Stimulated activated naive CD8-positive, alpha-beta T cell treated with anti-CD3 and anti-CD28 coated beads, Interleukin-15, Interleukin-2, amounts not matched to agents 100 ng/mL and 50 ng/mL, for 24 hours (primary cell): Measurements from ENCODE around the gene TTC34.

ENCODE experiments used
- H3K27ac Mint-ChIP-seq: one replicate; pipeline ENCODE4 v1.8.0; 2021; ENCODE audit warnings: mild to moderate bottlenecking, mixed read lengths
- H3K27me3 Mint-ChIP-seq: one replicate; pipeline ENCODE4 v1.8.0; 2021; ENCODE audit warnings: mixed read lengths
- H3K36me3 Mint-ChIP-seq: one replicate; pipeline ENCODE4 v1.8.0; 2021; ENCODE audit warnings: low read depth, mixed read lengths
- H3K4me1 Mint-ChIP-seq: one replicate; pipeline ENCODE4 v1.8.0; 2021; ENCODE audit warnings: low read depth, mixed read lengths
- H3K4me3 Mint-ChIP-seq: one replicate; pipeline ENCODE4 v1.8.0; 2021; ENCODE audit warnings: mild to moderate bottlenecking, mixed read lengths
- H3K9me3 Mint-ChIP-seq: one replicate; pipeline ENCODE4 v1.8.0; 2021; ENCODE audit warnings: mixed read lengths

The TTC34 gene

DNA sequence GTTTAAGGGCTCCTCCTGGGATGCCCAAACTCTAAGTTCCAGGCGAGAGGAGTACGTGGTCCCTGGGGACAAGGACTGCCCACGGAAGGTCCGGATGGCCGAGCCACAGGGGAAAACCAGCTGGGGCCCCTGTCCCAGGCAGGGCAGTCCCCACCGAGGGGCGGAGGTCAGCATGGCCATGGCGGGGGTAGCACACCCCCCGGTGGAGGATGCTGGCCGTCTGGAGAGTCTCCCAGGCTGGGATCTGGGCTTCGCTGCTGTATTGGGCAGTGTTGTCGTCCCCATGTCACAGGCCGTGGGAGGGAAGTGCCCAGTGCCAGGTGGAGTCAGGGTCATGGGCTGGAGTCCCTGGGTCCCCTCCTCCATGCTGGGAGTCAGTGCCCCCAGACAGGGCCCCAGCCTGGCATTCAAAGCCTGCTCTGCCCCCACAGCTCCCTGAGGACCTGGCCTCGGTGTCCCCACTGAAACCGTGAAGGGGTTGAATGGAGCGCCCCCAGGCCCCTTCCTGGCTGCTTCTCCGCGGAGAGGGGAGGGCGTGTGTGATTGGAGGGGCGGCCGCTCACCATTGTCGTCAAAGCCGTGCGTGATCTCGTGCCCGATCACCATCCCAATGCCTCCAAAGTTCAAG, 208.1 kb downstream of the TTC34 start:
- H3K27me3 Mint-ChIP-seq = no peaks in the 10 kb centered on the region
- no peaks in the 10 kb centered on the region for H3K9me3 Mint-ChIP-seq
- peaks cover 4% of the 10 kb centered on the region for H3K4me1 Mint-ChIP-seq
- H3K4me3 Mint-ChIP-seq = no peak overlapping the region
- H3K27ac Mint-ChIP-seq = no peak overlapping the region
- no peaks in the 10 kb centered on the region for H3K36me3 Mint-ChIP-seq

- Mint-ChIP-seq H3K27ac (no peak overlapping the region), H3K4me3 (no peak overlapping the region), H3K27me3 (no peaks in the 10 kb centered on the region), H3K9me3 (no peaks in the 10 kb centered on the region), H3K36me3 (no peaks in the 10 kb centered on the region), H3K4me1 (peaks cover 4% of the 10 kb centered on the region)
Observed at GRCh38 chr1:2592672-2593071, 208.8 kb downstream of the TTC34 start.

GRCh38 chr1:2591581-2592261, 209.8 kb downstream of the TTC34 start:
- no peaks in the 10 kb centered on the region for H3K36me3 Mint-ChIP-seq
- H3K27me3 Mint-ChIP-seq = no peaks in the 10 kb centered on the region
- H3K4me1 Mint-ChIP-seq = peaks cover 4% of the 10 kb centered on the region
- no peaks in the 10 kb centered on the region for H3K9me3 Mint-ChIP-seq
- H3K27ac Mint-ChIP-seq = no peak overlapping the region
- H3K4me3 Mint-ChIP-seq = no peak overlapping the region

DNA sequence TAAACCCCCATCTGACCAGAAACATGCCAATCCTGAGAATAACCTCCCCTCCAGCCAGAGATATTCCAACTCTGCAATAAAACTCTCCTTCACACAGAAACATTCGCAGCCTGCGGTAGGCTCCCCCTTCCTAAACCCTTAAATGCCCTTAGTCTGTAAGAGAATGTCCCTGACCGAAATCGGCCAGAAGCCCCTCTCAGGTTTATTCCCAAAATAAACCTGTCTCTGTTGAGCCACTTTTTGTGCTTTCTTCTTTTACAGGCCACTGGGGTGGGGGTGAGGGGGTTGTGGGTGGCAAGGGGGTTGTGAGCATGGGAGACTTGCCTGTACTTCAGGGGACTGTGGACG, 210.3 kb downstream of the TTC34 start:
- Mint-ChIP-seq H3K4me1 (peaks cover 4% of the 10 kb centered on the region), H3K9me3 (no peaks in the 10 kb centered on the region), H3K36me3 (no peaks in the 10 kb centered on the region), H3K27me3 (no peaks in the 10 kb centered on the region), H3K4me3 (no peak overlapping the region), H3K27ac (no peak overlapping the region)

GRCh38 chr1:2590233-2591141, 211.0 kb downstream of the TTC34 start:
- no peaks in the 10 kb centered on the region for H3K9me3 Mint-ChIP-seq
- H3K4me1 Mint-ChIP-seq = peaks cover 4% of the 10 kb centered on the region
- H3K36me3 Mint-ChIP-seq = no peaks in the 10 kb centered on the region
- H3K27ac Mint-ChIP-seq = no peak overlapping the region
- H3K27me3 Mint-ChIP-seq = no peaks in the 10 kb centered on the region
- no peak overlapping the region for H3K4me3 Mint-ChIP-seq

- H3K4me3 Mint-ChIP-seq = no peak overlapping the region
- H3K36me3 Mint-ChIP-seq = no peaks in the 10 kb centered on the region
- H3K4me1 Mint-ChIP-seq = peaks cover 12% of the 10 kb centered on the region
- H3K9me3 Mint-ChIP-seq = no peaks in the 10 kb centered on the region
- H3K27me3 Mint-ChIP-seq = no peaks in the 10 kb centered on the region
- no peak overlapping the region for H3K27ac Mint-ChIP-seq
Observed at GRCh38 chr1:2589431-2590232, 211.9 kb downstream of the TTC34 start.

- Mint-ChIP-seq H3K4me1 (peaks cover 20% of the 10 kb centered on the region), H3K36me3 (no peaks in the 10 kb centered on the region), H3K27ac (no peak overlapping the region), H3K4me3 (no peak overlapping the region), H3K9me3 (no peaks in the 10 kb centered on the region), H3K27me3 (no peaks in the 10 kb centered on the region)
Observed at GRCh38 chr1:2588661-2589430, 212.6 kb downstream of the TTC34 start.

GRCh38 chr1:2587860-2588571, 213.5 kb downstream of the TTC34 start:
- Mint-ChIP-seq H3K9me3 (no peaks in the 10 kb centered on the region), H3K4me1 (peaks cover 28% of the 10 kb centered on the region), H3K4me3 (peak overlapping the region; percentile 79), H3K27me3 (no peaks in the 10 kb centered on the region), H3K27ac (no peak overlapping the region), H3K36me3 (no peaks in the 10 kb centered on the region)

DNA sequence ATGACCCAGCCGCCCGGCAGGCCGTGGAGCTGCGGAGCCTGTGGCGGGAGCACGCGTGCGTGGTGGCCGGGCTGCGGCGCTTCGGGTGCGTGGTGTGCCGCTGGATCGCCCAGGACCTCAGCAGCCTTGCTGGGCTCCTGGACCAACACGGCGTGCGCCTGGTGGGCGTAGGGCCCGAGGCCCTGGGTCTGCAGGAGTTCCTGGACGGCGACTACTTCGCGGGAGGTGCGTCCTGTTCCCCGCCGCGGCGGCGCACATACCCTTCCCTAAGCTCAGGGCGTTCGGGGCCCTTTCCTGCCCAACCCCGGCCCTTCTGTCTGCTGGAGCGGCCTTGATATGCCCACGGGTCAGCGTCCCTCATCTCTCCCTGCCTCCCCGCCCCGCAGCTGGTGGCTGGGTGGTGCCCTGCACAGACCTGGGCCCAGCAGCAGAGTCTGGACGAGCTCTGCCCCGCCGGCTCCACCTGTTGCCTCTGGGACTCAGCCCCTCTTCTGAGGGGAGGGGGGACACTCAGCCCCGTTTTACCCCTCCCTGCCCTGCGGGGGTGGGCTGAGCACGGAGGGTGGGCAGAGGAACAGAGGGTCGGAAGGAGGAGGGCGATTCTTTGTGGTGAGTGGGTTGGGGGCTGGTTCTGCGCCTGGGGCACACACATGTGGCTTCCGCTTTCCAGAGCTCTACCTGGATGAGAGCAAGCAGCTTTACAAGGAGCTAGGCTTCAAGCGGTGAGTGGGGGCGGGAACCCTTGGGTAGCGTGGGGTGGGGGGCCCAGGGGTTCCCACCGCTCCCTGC, 214.2 kb downstream of the TTC34 start:
- peak overlapping the region; percentile 79 for H3K4me3 Mint-ChIP-seq
- H3K36me3 Mint-ChIP-seq = no peaks in the 10 kb centered on the region
- H3K9me3 Mint-ChIP-seq = no peaks in the 10 kb centered on the region
- no peak overlapping the region for H3K27ac Mint-ChIP-seq
- peaks cover 32% of the 10 kb centered on the region for H3K4me1 Mint-ChIP-seq
- H3K27me3 Mint-ChIP-seq = no peaks in the 10 kb centered on the region

- peak within 1 kb of the TSS; percentile 87 for H3K4me3 Mint-ChIP-seq
Observed at GRCh38 chr1:2586154-2587070, 215.1 kb downstream of the TTC34 start, which contains the start of gene PRXL2B. Gene PRXL2B (plus strand): TSS chr1:2586777. CDS start chr1:2586886, 109 bp downstream.

More at GRCh38 chr1:2586154-2587070, 215.1 kb downstream of the TTC34 start, which contains the start of gene PRXL2B:
- Mint-ChIP-seq H3K9me3 (no peaks in the 10 kb centered on the region), H3K27me3 (no peaks in the 10 kb centered on the region), H3K4me1 (peaks cover 41% of the 10 kb centered on the region), H3K36me3 (no peaks in the 10 kb centered on the region), H3K27ac (peak within 1 kb of the TSS; percentile 85)
